ENCODE results near the gene CCDC57.
"Not testable (repeated sequence)": the region's sequence is repeated elsewhere in the genome, so short reads cannot be mapped to it uniquely, and the experiment has no call there.

- not testable (repeated sequence) for TF ChIP-seq CTCF (conservative IDR thresholded peaks at IDR 0.05); EZH2 (IDR thresholded peaks at IDR 0.05; ENCODE audit: low read depth)
Observed at GRCh38 chr17:82139961-82140360, 72.7 kb downstream of the CCDC57 start.

Data from PC-9 (cell line).